Measurements from ENCODE around the gene CCDC106.

The CCDC106 gene

GRCh38 chr19:55620410-55621204, 27.4 kb upstream of the CCDC106 start:
- Histone ChIP-seq H3K27me3 (ENCODE audit: insufficient read depth, insufficient read length) (no peaks in the 10 kb centered on the region), H3K4me1 (ENCODE audit: insufficient read depth, insufficient read length) (no peaks in the 10 kb centered on the region), H3K36me3 (ENCODE audit: insufficient read depth, insufficient read length, low read length) (peaks cover 35% of the 10 kb centered on the region), H3K4me3 (ENCODE audit: insufficient read length, low read depth) (no peak overlapping the region), H3K9ac (ENCODE audit: insufficient read length, low read depth) (no peak overlapping the region), H3K9me3 (ENCODE audit: insufficient read depth, low read length) (no peaks in the 10 kb centered on the region)
- no peak for DNase-seq (ENCODE audit: low read depth, low spot score)
- no peak for TF ChIP-seq SUZ12 (IDR thresholded peaks at IDR 0.05; ENCODE audit: extremely low read depth, insufficient read depth, insufficient read length)
- TF ChIP-seq YY1 (IDR thresholded peaks at IDR 0.05; ENCODE audit: insufficient read depth, insufficient read length): no peak
- TF ChIP-seq ZNF274 (IDR thresholded peaks at IDR 0.05; ENCODE audit: low read depth, low read length): no peak

DNA sequence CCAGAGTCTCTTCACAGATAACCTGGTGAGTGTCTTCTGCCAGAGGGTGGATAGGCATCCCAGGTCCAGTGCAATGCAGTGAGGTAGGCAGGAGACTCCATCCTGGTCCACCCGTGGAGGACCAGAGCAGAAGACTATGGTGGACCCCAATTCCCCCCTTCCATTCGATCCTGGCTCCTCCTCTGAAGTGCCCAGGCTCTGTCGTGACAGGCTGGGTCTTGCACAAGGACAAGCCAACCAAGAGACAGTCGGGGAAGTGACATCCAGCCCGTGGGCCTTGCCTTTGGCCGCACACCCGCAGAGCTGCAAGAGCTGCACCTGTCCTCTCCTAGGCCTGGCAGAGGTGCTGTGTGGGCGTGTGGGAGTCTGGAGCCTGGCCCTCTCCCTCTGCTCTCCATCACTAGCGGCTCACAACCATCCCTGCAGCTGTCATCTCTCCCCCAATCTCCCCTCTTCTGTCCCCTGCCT, 26.8 kb upstream of the CCDC106 start:
- H3K4me1 ChIP-seq (ENCODE audit: insufficient read depth, insufficient read length): no peaks in the 10 kb centered on the region
- no peaks in the 10 kb centered on the region for H3K9me3 ChIP-seq (ENCODE audit: insufficient read depth, low read length)
- DNase-seq (ENCODE audit: low read depth, low spot score): no peak
- no peaks in the 10 kb centered on the region for H3K27me3 ChIP-seq (ENCODE audit: insufficient read depth, insufficient read length)
- H3K9ac ChIP-seq (ENCODE audit: insufficient read length, low read depth): no peak overlapping the region
- no peak overlapping the region for H3K4me3 ChIP-seq (ENCODE audit: insufficient read length, low read depth)
- no peak for TF ChIP-seq ZNF274 (IDR thresholded peaks at IDR 0.05; ENCODE audit: low read depth, low read length)
- no peak for TF ChIP-seq SUZ12 (IDR thresholded peaks at IDR 0.05; ENCODE audit: extremely low read depth, insufficient read depth, insufficient read length)
- TF ChIP-seq YY1 (IDR thresholded peaks at IDR 0.05; ENCODE audit: insufficient read depth, insufficient read length): no peak
- H3K36me3 ChIP-seq (ENCODE audit: insufficient read depth, insufficient read length, low read length): peaks cover 30% of the 10 kb centered on the region

- Histone ChIP-seq H3K27me3 (ENCODE audit: insufficient read depth, insufficient read length) (no peaks in the 10 kb centered on the region), H3K9me3 (ENCODE audit: insufficient read depth, low read length) (no peaks in the 10 kb centered on the region), H3K4me1 (ENCODE audit: insufficient read depth, insufficient read length) (no peaks in the 10 kb centered on the region), H3K9ac (ENCODE audit: insufficient read length, low read depth) (no peak overlapping the region), H3K4me3 (ENCODE audit: insufficient read length, low read depth) (no peak overlapping the region), H3K36me3 (ENCODE audit: insufficient read depth, insufficient read length, low read length) (peaks cover 25% of the 10 kb centered on the region)
- TF ChIP-seq YY1 (IDR thresholded peaks at IDR 0.05; ENCODE audit: insufficient read depth, insufficient read length) (no peak), ZNF274 (IDR thresholded peaks at IDR 0.05; ENCODE audit: low read depth, low read length) (no peak), SUZ12 (IDR thresholded peaks at IDR 0.05; ENCODE audit: extremely low read depth, insufficient read depth, insufficient read length) (no peak)
- DNase-seq (ENCODE audit: low read depth, low spot score): no peak
These were observed 26.3 kb upstream of the CCDC106 start for GRCh38 chr19:55621673-55622231.

GRCh38 chr19:55622242-55622969, 25.6 kb upstream of the CCDC106 start:
- Histone ChIP-seq H3K9me3 (ENCODE audit: insufficient read depth, low read length) (no peaks in the 10 kb centered on the region), H3K9ac (ENCODE audit: insufficient read length, low read depth) (no peak overlapping the region), H3K4me1 (ENCODE audit: insufficient read depth, insufficient read length) (no peaks in the 10 kb centered on the region), H3K27me3 (ENCODE audit: insufficient read depth, insufficient read length) (no peaks in the 10 kb centered on the region), H3K4me3 (ENCODE audit: insufficient read length, low read depth) (no peak overlapping the region), H3K36me3 (ENCODE audit: insufficient read depth, insufficient read length, low read length) (peaks cover 20% of the 10 kb centered on the region)
- no peak for TF ChIP-seq ZNF274 (IDR thresholded peaks at IDR 0.05; ENCODE audit: low read depth, low read length)
- TF ChIP-seq YY1 (IDR thresholded peaks at IDR 0.05; ENCODE audit: insufficient read depth, insufficient read length): no peak
- TF ChIP-seq SUZ12 (IDR thresholded peaks at IDR 0.05; ENCODE audit: extremely low read depth, insufficient read depth, insufficient read length): no peak
- DNase-seq (ENCODE audit: low read depth, low spot score): no peak

DNA sequence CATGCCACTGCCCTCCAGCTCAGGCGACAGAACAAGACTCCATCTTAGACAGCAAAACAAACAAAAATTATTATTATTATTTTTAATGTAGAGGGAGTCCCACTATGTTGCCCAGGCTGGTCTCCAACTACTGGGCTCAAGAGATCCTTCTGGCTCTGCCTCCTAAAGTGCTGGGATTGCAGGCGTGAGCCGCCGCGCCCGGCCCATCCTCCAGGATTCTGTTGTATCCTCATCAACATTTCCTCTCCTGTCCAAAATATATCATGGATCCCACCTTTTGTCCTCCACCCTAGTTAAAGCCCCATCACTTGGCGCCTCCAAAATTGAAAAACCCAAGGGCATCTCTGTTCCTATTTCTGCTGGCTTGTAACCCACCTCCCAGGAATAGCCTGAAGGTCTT, 24.9 kb upstream of the CCDC106 start:
- no peak for TF ChIP-seq YY1 (IDR thresholded peaks at IDR 0.05; ENCODE audit: insufficient read depth, insufficient read length)
- no peak for TF ChIP-seq SUZ12 (IDR thresholded peaks at IDR 0.05; ENCODE audit: extremely low read depth, insufficient read depth, insufficient read length)
- no peak for TF ChIP-seq ZNF274 (IDR thresholded peaks at IDR 0.05; ENCODE audit: low read depth, low read length)

GRCh38 chr19:55623561-55623960, 24.5 kb upstream of the CCDC106 start:
- no peaks in the 10 kb centered on the region for H3K27me3 ChIP-seq (ENCODE audit: insufficient read depth, insufficient read length)
- peak overlapping the region; percentile 6 for H3K4me3 ChIP-seq (ENCODE audit: insufficient read length, low read depth)
- TF ChIP-seq ZNF274 (IDR thresholded peaks at IDR 0.05; ENCODE audit: low read depth, low read length): no peak
- no peaks in the 10 kb centered on the region for H3K9me3 ChIP-seq (ENCODE audit: insufficient read depth, low read length)
- H3K36me3 ChIP-seq (ENCODE audit: insufficient read depth, insufficient read length, low read length): peaks cover 18% of the 10 kb centered on the region
- DNase-seq (ENCODE audit: low read depth, low spot score): no peak
- no peaks in the 10 kb centered on the region for H3K4me1 ChIP-seq (ENCODE audit: insufficient read depth, insufficient read length)
- no peak overlapping the region for H3K9ac ChIP-seq (ENCODE audit: insufficient read length, low read depth)

More for the DNA sequence above, 24.9 kb upstream of the CCDC106 start:
- H3K27me3 ChIP-seq (ENCODE audit: insufficient read depth, insufficient read length): no peaks in the 10 kb centered on the region
- no peaks in the 10 kb centered on the region for H3K9me3 ChIP-seq (ENCODE audit: insufficient read depth, low read length)
- no peak overlapping the region for H3K9ac ChIP-seq (ENCODE audit: insufficient read length, low read depth)
- H3K36me3 ChIP-seq (ENCODE audit: insufficient read depth, insufficient read length, low read length): peaks cover 18% of the 10 kb centered on the region
- no peak for DNase-seq (ENCODE audit: low read depth, low spot score)
- H3K4me3 ChIP-seq (ENCODE audit: insufficient read length, low read depth): no peak overlapping the region
- no peaks in the 10 kb centered on the region for H3K4me1 ChIP-seq (ENCODE audit: insufficient read depth, insufficient read length)

All from NT2/D1 (cell line).